Measurements from ENCODE around the gene EWSR1.
A peak's percentile ranks its signal among the peaks of the same experiment; 100 is the strongest.
"Not testable (repeated sequence)": the region's sequence is repeated elsewhere in the genome, so short reads cannot be mapped to it uniquely, and the experiment has no call there.

EWSR1 gene, protein sequence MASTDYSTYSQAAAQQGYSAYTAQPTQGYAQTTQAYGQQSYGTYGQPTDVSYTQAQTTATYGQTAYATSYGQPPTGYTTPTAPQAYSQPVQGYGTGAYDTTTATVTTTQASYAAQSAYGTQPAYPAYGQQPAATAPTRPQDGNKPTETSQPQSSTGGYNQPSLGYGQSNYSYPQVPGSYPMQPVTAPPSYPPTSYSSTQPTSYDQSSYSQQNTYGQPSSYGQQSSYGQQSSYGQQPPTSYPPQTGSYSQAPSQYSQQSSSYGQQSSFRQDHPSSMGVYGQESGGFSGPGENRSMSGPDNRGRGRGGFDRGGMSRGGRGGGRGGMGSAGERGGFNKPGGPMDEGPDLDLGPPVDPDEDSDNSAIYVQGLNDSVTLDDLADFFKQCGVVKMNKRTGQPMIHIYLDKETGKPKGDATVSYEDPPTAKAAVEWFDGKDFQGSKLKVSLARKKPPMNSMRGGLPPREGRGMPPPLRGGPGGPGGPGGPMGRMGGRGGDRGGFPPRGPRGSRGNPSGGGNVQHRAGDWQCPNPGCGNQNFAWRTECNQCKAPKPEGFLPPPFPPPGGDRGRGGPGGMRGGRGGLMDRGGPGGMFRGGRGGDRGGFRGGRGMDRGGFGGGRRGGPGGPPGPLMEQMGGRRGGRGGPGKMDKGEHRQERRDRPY

GRCh38 chr22:29267858-29268510 lies at the start of gene EWSR1, which contains the start of gene RHBDD3:
EWSR1 (plus strand) TSS chr22:29268268; CDS start chr22:29268337, 69 bp downstream.
RHBDD3 (minus strand) TSS chr22:29267981; CDS start chr22:29265626, 2,355 bp downstream.
- DNase-seq = peak; percentile 95 to 96

- DNase-seq = no peak
Measured at GRCh38 chr22:29218758-29219408, 49.2 kb upstream of the EWSR1 start.

DNA sequence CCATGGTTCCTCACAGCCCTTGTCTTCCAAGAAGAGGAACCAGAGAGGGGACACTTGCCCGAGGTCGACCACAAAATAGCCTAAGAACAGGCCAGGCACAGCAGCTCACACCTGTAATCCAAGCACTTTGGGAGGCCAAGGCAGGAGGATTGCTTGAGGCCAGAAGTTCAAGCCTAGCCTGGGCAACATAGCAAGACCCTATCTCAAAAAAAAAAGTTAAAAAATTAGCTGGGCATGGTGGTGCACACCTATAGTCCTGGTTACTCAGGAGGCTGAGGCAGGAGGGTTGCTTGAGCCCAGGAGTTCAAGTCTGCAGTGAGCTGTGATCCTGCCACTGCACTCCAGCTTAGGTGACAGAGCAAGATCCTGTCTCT lies 48.7 kb upstream of the EWSR1 start:
- DNase-seq = not testable (repeated sequence)

GRCh38 chr22:29219881-29220670 lies 48.0 kb upstream of the EWSR1 start:
- no peak for DNase-seq

DNA sequence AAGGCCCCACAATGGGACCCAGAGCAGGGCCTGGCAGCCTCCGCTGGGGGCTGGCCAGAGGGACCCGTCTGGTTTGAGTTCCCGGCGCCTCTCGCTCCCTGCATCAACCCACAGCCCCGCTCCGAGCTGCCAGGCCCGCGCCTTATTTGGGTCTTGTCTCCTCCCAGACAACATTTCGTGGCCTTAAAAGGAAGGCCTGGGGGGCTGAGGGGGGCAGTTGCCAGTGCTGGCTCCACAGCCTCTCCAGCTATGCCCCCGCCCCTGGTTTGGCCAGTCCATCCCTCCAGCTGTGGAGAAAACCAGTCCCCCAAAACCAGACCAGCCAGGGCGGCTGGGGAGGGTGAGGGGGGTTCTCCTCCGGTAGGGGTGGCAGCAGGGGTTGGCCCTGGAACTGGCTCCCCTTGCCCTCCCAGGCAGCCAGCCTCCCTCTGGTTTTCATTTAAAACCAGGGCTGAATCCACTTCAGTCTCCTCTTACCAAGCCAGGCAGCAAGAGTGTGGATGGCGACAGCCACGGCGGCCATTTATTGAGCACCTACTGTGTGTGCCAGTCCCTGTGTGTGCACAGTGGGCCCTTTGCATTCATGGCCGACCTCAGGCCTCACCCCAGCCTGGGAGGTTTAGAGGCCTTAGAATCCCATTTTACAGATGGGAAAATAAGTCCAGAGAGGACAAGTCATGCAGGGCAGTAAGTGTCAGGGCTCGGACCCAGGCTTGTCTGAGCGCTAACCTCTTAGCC lies 43.8 kb upstream of the EWSR1 start:
- no peak for DNase-seq

DNA sequence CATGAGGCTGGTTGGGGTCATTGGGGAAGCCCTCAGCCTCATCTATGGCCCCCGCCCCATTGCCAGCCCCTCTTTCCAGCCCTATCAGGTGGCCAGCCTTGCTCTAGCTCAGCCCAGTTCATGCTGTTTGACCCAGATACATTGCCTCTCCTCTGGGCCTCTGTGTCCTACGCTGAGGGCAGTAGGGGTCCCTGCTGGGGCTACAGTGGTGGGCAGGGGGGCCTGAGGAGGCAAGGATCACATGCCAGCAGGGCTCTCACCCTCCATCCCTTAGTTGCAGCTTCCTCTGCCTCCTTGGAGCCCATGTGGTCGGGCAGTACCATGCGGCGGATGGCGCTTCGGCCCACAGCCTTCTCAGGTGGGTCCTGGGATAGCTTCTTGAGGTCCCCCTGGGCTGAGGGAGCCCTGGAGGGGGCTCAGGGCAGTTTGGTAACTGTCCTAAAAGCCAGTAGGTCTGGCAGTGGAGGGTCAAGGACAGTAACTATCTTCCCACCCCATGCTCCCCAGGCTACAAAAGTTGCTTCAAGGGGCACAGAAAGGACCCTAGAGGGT lies 43.1 kb upstream of the EWSR1 start:
- no peak for DNase-seq

DNA sequence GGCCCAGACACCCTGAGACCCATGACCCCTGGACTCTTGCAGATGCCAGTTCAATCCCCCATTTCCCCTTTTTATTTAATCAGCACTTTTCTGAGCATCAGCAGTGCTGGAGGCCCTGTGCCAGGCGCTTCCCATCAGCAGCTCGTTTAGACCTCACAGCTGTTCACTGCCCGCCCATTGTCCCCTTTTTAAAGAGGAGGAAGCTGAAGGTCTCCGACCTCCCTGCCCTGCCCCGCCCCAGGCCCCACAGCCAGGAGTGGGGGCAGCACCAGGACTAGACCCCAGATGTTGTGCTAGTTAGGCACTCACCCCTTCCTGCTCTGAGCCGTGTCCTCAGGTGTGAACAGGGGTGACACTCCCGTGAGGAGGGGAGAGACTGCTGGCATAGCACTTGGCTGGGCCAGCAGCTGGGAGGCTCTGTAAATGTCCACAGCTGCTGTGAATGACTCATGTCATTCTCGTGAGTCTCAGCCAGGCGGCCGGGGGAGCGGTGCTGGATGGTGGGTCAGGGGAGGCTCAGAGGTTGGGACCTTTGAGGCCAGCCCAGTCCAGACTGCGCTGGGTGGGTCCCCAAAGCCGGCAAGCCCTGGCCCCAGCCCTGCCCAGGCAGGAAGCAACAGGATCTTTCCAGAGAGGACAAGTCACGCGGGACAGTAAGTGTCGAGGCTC lies 42.5 kb upstream of the EWSR1 start:
- DNase-seq = peak in 1 of 2 experiments; percentile 45

- no peak for DNase-seq
Measured at GRCh38 chr22:29226351-29226981, 41.6 kb upstream of the EWSR1 start.

GRCh38 chr22:29230972-29231875 lies 36.8 kb upstream of the EWSR1 start:
- DNase-seq = no peak

- peak in 1 of 2 experiments; percentile 22 for DNase-seq
Measured at GRCh38 chr22:29231971-29232959, 35.8 kb upstream of the EWSR1 start.

- no peak for DNase-seq
Measured at GRCh38 chr22:29233277-29233877, 34.7 kb upstream of the EWSR1 start.

DNA sequence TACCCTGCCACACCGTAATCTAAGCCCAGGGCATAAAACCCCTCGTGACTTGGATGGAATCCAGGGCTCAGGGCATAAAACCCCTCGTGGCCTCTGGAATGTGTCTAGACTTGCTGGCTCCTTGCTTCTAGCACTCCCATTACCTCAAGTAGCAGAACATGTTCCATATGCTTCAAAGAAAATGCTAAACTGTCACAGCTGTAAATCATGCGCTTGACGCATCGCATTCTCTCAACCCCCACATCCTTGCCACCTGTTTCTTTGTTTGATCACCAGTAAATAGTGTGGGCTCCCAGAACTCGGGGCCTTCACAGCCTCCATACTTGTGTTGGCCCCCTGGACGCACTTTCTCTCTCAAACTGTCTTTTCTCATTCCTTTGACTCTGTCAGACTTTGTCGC lies 27.6 kb upstream of the EWSR1 start:
- peak; percentile 36 to 76 for DNase-seq

DNA sequence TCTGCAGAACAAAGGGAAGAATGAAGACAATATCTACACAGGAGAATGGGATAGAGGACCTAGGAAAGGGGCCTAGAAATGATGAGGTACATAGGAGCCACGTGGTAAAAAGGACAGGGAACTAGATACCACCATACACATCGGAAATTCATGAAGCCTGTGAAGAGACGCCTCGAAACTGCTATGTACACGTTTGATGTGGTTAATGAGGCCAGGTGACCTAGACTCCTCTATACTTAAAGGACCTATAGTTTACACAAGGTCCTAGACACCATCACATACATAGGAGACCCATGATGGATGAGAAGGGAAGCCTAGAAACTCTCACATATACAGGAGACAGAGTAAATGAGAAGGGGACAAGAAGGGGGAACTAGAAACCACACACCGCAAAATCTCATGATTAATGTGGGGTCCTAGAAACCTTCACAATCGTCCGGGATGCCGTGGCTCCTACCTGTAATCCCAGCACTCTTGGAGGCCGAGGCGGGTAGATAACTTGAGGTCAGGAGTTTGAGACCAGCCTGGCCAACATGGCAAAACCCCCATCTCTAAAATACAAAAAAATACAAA lies 24.1 kb upstream of the EWSR1 start:
- no peak for DNase-seq

- DNase-seq = no peak
Measured at GRCh38 chr22:29244785-29245625, 23.1 kb upstream of the EWSR1 start.

- DNase-seq = peak; percentile 23 to 72
Measured at GRCh38 chr22:29245626-29246385, 22.3 kb upstream of the EWSR1 start.

All from NCI-H524 (cell line).